ENCODE results near the gene PPP2CA.

DNA sequence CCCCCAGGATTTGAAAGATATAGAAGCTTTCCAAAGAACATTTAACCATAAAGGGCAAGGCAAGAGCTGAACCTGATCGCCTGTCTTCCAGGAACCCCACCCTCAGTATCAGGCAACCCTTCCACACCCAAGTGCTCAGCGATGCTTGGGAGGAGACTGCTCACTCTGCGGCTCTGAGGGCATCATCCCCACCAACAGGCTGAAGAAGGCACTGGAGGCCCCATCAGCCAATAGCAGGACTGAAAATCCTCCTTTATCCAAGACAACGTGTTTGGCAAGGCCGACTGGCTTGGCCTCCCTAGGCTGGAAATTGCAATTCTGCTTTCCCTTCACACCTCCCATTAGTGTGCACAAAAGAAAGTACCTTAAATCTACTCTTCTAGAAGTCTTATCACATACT is 1.4 kb upstream of the PPP2CA start:
- no peak for TF ChIP-seq EZH2phosphoT487 (conservative IDR thresholded peaks at IDR 0.05; ENCODE audit: low read length)
- TF ChIP-seq, protein P1, sequence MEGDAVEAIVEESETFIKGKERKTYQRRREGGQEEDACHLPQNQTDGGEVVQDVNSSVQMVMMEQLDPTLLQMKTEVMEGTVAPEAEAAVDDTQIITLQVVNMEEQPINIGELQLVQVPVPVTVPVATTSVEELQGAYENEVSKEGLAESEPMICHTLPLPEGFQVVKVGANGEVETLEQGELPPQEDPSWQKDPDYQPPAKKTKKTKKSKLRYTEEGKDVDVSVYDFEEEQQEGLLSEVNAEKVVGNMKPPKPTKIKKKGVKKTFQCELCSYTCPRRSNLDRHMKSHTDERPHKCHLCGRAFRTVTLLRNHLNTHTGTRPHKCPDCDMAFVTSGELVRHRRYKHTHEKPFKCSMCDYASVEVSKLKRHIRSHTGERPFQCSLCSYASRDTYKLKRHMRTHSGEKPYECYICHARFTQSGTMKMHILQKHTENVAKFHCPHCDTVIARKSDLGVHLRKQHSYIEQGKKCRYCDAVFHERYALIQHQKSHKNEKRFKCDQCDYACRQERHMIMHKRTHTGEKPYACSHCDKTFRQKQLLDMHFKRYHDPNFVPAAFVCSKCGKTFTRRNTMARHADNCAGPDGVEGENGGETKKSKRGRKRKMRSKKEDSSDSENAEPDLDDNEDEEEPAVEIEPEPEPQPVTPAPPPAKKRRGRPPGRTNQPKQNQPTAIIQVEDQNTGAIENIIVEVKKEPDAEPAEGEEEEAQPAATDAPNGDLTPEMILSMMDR (IDR thresholded peaks at IDR 0.05; ENCODE audit: insufficient read depth, low read length, poor library complexity, severe bottlenecking), result no peak
